ENCODE data around the gene SHE. TPM values are rescaled to one million over a fixed set of nuclear protein-coding genes. Genes with fewer than 3 reads are reported as not detected.

Gene SHE
- total RNA-seq, 4 donors from 2014 or later = 15.6 to 77.9 (median 25.4) TPM

DNA sequence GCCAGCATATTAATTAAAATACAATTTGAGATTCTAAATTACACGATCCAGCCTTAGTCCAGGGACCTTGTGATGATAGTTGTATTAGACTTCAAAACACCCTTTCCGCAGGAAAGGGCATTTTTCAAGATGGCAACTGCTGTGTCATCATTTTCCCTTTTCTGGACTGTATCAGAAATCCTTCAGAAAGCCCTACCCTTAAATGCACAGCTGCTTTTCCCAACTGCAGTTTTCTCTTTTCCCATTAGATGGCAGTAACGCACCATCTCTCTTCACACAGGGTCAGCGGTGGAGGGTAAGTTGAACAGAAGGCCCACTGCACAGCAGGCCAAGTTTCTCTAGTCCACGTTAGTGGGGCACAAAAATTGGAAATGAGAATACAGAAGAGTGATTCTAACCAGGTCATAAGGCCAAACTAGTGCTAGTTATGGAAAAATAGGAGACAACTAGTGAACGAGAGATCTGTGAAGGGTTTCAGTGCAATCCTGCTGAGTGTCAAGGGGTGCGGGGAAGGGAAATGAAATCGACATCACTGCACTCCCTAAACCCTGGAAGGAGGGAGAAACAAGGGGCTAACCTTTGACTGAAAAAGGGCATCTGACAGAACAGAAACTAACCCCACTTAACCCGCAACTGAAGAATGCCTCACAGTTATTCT is 22.3 kb downstream of the SHE start:
- ATAC-seq (ENCODE audit: low FRiP score) (peak; percentile 85), DNase-seq (ENCODE audit: low spot score) (no peak)
- peak in 2 of 3 donors; percentile 69 to 85 for TF ChIP-seq CTCF (IDR thresholded peaks at IDR 0.05)

- no peak for ATAC-seq (ENCODE audit: low FRiP score)
- DNase-seq (ENCODE audit: low spot score) = no peak
- no peak for TF ChIP-seq CTCF (IDR thresholded peaks at IDR 0.05)
Observed at GRCh38 chr1:154478639-154479038, 23.6 kb downstream of the SHE start.

DNA sequence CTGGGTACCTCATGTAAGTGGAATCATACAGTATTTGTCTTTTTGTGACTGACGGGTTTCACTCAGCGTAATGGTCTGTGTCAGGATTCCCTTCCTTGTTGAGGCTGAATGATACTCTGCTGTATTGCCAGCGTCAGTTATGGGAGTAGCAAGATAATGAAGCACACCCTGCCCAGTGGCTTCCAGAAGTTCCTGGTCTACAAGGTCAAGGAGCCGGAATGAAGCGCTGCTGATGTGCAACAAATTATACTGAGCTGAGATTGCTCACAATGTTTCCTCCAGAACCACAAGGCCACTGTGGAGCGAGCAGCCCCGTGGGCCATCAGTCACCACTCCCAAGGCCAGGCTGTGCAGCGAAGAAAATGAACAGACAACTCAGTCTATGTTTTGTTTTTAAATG is 24.2 kb downstream of the SHE start:
- DNase-seq (ENCODE audit: low spot score) (peak; percentile 16), ATAC-seq (ENCODE audit: low FRiP score) (no peak)
- TF ChIP-seq CTCF (IDR thresholded peaks at IDR 0.05) = no peak

DNA sequence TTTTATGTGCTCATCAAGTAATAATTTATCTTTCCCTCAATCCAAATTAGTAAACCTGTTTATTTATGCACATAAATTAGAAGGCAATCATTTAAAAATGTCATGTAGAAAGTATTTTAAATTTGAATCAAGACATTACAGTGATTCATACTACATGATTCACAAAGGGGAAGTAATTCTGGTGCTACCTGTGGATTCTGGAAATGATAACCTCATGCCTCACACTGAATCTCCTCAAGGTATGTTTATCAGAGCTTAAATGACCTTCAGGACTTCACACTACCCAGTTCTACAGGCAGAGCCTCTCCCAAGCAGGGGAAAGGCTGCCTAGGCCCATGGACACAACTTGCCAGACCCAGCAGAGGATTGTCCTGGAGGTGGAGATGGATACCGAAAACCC is 25.4 kb downstream of the SHE start:
- ATAC-seq (ENCODE audit: low FRiP score) = no peak
- DNase-seq (ENCODE audit: low spot score) = peak; percentile 12
- TF ChIP-seq CTCF (IDR thresholded peaks at IDR 0.05) = no peak

- ATAC-seq (ENCODE audit: low FRiP score) (no peak), DNase-seq (ENCODE audit: low spot score) (peak; percentile 27)
- TF ChIP-seq CTCF (IDR thresholded peaks at IDR 0.05) = no peak
Observed at GRCh38 chr1:154474802-154475201, 27.4 kb downstream of the SHE start.

DNA sequence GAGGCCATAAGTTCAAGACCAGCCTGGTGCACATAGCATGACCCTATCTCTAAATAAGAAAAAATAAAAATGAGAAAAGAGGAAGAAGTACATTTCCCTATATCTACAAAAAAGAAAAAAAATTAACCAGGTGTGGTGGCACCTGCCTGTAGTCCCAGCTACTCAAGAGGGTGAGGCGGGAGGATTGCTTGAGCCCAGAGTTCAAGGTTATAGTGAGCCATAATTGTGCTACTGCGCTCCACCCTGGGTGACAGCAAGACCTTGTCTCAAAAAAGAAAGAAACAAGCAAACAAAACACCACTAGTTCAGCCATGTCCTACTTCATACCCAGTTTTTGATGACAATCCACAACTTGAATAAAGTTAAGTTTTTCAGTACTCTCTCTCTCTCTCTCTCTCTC is 30.9 kb downstream of the SHE start:
- no peak for TF ChIP-seq CTCF (IDR thresholded peaks at IDR 0.05)
- DNase-seq (ENCODE audit: low spot score) (peak; percentile 5), ATAC-seq (ENCODE audit: low FRiP score) (no peak)

DNA sequence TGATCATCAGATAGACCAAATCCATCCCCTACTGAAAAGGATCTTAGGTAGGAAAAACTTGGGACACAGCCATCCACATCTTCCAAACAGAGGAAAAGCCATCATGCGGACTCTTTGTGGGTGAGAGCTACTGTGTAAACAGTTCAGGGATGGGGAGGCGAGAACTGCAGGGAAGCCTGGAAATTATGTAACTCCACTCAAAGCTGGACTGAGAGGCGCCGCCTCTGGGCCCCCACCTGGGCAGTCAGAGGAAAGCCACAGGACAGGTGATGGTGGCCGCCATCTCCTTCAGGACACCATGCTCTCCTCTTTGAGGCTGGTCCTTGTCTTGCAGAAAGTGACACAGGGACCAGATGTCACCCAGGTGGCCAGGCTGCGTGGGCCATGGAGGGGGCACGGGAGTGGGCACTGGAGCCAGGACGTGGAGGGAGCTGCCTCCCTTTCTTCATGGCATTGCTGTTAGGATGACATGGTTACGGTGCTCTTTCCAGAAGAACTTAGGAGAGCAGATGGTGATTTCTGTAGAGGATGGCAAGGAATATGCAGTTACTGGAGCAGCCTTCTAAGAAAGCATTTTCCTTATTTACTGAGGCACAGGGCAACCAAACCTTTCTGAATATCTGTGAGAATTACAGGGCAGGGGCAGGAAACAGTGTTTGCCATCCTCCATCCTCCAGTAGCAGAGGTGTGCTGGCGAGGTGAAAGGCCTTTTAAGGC is 32.2 kb downstream of the SHE start:
- DNase-seq (ENCODE audit: low spot score) (no peak), ATAC-seq (ENCODE audit: low FRiP score) (no peak)
- TF ChIP-seq CTCF (IDR thresholded peaks at IDR 0.05) = no peak

All from omental fat pad (tissue), 4 donors.